G401.6 (cell line): ENCODE results near the gene FAM114A2.

Experiments
- FAIRE-seq: peaks from 2 replicates; lab custom pipeline; 2012; peaks lifted over from hg19 to GRCh38; lab: Jason Lieb, UNC

FAM114A2 gene

DNA sequence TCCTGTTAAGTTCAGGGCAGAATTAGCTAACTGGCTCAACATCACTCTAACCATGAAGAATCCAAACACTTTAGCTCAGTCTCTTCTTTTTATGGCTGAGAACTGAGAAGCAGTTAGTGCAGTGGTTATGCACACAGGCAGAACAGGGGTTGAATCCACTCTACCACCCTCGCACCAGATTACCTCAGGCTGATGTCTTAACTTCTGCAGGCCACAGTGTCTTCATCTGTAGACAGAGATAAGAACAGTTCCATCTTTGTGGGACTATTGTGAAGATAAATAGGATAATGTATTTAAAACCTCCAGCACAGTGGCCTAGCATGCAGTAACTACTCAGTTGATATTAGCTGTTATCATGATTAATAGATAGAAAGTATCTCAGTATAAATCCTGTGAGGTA is 54.8 kb downstream of the FAM114A2 start:
- FAIRE-seq: no peak

DNA sequence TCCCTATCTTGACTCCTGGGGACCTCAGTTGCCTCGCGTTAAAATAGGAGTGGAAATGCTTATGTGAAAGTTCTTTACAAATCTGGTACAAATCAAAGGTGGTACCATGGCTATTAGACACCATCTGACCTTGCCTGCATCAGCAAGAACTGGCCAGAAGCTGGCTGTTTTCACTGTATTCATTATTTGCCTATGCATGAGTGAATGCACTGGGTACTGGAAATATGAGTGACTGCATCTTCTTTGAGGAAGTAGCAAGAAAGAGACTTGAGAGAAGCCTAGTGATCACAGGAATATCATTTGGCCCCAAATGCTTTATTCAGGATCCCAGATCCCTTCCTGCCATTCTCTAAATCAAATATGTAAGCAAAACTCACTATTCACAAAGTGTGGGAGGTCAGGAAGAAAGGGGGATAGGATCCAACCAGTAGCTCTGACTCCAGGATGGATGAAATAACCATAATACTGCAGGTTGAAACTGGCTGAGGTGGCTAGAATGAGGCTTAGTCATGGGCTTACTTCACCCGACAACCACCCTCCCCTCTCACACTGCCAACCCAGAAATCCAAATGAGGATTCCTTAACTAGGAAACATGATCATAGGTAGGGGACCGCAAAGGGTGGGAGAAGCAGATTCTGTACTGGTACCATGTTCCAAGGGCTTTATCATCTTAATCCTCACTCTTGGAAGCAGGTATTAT is 56.7 kb downstream of the FAM114A2 start:
- no peak for FAIRE-seq

GRCh38 chr5:153979028-153979783 is 59.5 kb downstream of the FAM114A2 start:
- no peak for FAIRE-seq

DNA sequence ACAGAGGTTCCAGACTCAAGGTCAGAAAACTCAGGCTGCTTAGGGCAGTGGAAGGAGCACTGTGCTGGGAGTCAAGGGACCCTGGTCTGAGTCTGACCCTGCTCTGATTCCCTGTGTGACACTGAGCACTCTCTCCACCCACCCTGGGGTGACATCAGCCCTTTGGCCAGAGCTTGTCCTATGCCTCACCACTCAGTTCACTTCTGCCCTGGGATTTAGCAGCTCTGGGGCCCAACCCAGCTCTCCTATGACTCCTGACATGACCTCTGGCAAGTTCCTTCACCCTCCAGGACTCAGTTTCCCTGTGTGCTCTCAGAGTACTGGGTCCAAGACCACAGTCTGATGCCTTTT is 63.9 kb downstream of the FAM114A2 start:
- no peak for FAIRE-seq

GRCh38 chr5:153974131-153974812 is 64.4 kb downstream of the FAM114A2 start:
- FAIRE-seq: peak; percentile 89

DNA sequence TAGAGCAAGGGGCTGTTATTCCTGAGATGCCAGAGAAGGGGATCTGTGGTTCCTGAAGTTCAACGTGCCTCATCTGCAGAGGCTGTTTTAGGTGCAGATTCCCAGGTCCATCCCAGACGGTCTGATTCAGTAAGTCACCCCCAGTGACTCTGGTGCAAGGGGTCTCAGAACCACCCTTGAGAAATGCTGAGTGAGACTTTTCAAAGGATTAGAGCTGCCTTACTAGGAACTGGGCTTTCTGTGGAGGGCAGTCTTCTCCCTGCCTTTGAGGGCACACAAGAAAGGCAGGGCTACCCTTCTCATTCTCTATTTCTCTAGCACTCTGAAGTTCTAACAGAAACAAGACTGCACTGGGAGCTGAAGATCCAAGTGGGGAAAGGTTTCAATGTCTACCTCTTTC is 66.5 kb downstream of the FAM114A2 start:
- no peak for FAIRE-seq

DNA sequence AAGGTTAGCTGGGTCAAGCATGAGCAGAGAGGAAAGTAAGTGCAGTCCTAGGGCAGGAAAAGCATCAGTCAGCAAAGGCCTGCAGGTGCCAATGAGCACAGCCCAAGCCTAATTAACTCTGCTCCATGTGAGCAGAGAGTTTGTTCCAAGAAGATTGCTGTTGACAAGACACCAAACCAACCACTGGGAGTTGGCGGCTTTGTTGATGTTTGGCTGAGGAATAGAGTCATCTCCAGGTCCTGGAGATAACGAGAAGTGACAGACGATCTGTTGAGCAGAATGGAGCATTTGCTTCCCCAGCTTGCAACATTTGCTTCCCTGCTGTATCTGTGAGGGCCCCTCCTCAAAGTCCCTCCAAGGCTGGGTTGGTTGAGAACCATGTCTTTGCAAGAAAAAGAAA is 68.2 kb downstream of the FAM114A2 start:
- FAIRE-seq: no peak

- FAIRE-seq: no peak
These were observed 69.2 kb downstream of the FAM114A2 start for GRCh38 chr5:153969563-153969895.

GRCh38 chr5:153968761-153969562 is 69.7 kb downstream of the FAM114A2 start:
- no peak for FAIRE-seq

DNA sequence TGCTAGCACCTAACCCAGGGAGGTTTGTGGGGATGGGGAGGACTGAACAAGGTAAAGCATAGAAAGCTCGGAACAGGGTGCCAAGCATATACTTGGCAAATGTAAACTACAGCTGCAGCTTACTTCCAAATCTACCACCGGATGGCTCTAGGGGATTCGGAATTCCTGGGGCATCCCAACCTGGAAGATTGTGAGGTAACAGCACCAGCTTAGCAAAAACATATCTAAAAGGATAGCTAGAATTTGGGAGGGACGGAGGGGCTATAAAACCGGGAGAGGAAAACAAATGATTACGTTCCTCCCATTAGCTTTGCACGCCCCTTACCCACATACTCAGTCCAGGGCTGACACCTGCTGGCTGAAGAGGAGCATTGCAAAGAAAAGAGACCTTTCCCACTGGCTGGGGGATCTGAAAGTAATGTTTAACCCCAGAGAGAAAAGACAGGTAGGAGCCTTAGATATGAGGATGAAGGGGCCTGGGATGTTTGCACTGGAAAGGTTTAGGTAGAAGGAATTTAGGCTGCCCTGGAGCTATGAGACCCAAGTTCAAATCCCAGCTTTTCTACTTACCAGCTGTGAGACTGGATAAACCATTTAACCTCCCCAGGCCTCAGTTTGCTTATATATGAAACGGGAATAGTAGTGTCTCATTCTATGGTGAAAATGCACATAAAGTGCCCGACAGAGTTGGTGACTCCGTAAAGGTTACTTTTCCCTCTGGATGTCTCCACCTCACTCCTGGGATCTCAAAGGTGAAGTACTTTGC is 73.6 kb downstream of the FAM114A2 start:
- FAIRE-seq: peak; percentile 73

GRCh38 chr5:153964191-153964879 is 74.4 kb downstream of the FAM114A2 start:
- no peak for FAIRE-seq

GRCh38 chr5:153960269-153961215 is 78.2 kb downstream of the FAM114A2 start:
- no peak for FAIRE-seq

GRCh38 chr5:153959134-153959957 is 79.4 kb downstream of the FAM114A2 start:
- FAIRE-seq: peak; percentile 87

DNA sequence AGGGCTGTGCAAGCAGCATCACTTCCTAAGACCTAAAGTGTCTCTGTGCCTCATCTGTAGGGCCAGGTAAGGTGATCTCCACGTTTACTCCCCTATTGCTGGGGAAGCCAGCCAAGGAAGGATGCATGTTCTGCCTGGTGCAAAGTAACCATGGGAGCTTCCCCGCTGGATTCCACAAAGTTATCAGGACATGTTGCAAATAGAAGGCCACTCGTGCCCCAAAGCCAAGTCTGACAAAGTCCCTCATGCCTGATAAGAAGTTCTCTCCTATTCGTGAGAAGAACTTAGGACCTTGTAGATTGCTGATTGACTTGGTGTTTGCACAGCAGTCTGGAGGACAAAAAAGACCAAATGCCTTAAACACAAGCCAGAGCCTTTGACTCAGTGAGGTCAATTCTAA is 81.5 kb downstream of the FAM114A2 start:
- no peak for FAIRE-seq

DNA sequence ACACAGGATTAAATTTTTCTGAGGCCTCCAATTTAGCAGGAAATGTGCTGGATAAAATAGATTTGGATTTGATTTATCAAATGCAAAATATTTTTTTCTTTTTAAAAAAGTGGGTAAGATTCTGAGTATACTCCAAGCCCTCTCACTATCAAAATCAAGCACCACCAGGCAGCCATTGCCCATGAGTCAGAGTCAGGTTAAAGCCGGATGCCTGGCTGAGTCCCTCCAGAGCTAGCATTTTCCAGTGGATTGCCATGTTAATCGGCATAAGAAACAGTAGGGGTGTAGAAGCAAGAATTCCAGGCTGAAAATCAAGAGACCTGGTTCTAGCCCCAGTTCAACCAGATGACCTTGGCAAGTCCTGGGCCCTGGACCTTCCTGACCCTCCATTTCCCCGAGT is 85.3 kb downstream of the FAM114A2 start:
- no peak for FAIRE-seq

DNA sequence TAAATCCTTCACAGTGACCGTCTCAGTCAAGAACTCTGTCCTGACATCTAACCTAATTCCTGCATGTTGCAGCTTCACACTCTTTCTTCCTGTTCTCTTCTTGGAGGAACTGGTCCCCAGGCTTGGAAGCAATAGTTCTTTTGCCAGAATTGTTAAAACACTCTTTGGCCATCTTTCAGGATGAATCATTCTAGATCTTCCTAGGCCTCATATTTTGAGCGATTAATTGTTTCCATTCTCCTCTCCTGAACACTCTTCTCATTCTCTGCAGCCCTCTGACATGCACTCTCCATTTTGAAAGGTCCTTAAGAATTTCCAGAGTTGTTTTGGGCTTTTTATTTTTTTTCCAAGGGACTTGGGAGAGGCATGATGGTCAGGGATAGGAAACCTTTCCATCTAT is 85.8 kb downstream of the FAM114A2 start:
- no peak for FAIRE-seq

GRCh38 chr5:153952057-153952456 is 86.7 kb downstream of the FAM114A2 start:
- no peak for FAIRE-seq

- FAIRE-seq: no peak
These were observed 97.4 kb downstream of the FAM114A2 start for GRCh38 chr5:153941265-153941664.
